GM23248 (cell line): ENCODE measurements around the gene TBL3.

Experiments used
- EZH2 ChIP-seq: fragments of 200-600 bp; sonication (generic); IDR thresholded peaks from 2 replicates; pipeline ENCODE4 v1.6.1; 2018; ENCODE audit warnings: antibody characterized with exemption, mild to moderate bottlenecking; ENCODE audit not compliant: insufficient read depth, poor library complexity, severe bottlenecking
- EZH2phosphoT487 ChIP-seq: fragments of 200-600 bp; sonication (generic); IDR thresholded peaks from 2 replicates; pipeline ENCODE4 v1.6.1; 2018; ENCODE audit warnings: antibody characterized with exemption, moderate library complexity, mild to moderate bottlenecking, low read depth; ENCODE audit not compliant: insufficient read depth

- TF ChIP-seq EZH2 = no peak
- no peak for TF ChIP-seq EZH2phosphoT487
Observed at GRCh38 chr16:1961651-1962067, 10.2 kb upstream of the TBL3 start.
